ENCODE measurements around the gene PDE3B.
"Not testable (repeated sequence)": the region's sequence is repeated elsewhere in the genome, so short reads cannot be mapped to it uniquely, and the experiment has no call there.

Gene PDE3B

DNA sequence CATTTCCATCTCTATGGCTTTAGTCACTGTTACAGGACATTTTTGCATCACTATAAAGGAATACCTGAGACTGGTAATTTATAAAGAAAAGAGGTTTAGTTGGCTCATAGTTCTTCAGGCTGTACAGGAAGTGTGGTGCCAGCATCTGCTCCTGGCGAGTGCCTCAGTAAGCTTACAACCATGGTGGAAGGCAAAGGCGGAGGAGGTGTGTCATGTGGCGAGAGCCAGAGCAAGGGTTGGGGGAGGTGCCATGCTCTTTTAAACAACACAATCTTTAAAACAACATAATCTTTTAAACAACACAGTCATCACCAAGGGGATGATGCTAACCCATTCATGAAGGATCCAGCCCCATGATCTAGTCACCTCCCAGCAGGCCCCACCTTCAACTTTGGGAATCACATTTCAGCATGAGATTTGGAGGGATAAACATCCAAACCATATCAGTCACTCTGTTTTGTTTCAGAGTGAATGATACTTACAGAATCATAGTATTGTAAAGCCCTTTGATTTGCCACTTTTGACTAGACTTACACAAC is 103.3 kb downstream of the PDE3B start:
- DNase-seq (ENCODE audit: low read depth): no peak

DNA sequence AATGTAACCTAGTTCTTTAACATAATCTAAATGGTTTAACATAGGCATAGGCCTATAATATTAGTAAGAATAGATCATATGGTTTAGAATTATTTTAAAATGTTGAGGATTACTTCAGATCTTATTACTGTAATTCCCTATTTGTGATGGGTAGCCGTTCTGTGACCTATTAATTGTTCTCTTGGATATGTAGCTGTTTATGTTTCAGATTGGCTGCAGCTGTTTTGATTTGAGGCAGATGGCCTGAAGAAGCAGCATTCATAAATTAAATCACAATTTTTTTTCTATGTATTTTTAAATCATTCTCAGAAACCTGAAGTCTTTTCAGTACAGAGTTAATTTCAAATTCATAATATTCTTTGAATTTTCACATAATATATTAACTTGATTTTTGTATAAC is 104.5 kb downstream of the PDE3B start:
- no peak for DNase-seq (ENCODE audit: low read depth)

DNA sequence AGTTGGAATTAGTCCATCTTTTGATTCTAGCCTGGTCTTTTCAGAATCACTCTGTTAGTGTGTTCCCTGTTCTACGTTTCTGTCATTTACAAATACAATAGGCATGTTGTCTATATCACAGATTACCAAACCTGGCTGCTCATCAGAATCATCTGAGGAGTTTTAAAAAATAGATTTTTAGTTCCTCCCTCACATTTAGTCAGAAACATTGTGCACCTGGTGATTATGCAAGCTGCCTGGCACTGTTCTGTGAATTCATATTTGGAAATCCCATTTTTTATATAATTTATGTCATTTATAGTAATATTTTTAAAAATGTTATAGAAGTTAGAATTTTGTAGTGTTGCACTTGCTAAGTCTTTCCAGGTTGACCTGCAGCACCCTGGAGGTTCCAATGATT is 107.3 kb downstream of the PDE3B start:
- no peak for DNase-seq (ENCODE audit: low read depth)

DNA sequence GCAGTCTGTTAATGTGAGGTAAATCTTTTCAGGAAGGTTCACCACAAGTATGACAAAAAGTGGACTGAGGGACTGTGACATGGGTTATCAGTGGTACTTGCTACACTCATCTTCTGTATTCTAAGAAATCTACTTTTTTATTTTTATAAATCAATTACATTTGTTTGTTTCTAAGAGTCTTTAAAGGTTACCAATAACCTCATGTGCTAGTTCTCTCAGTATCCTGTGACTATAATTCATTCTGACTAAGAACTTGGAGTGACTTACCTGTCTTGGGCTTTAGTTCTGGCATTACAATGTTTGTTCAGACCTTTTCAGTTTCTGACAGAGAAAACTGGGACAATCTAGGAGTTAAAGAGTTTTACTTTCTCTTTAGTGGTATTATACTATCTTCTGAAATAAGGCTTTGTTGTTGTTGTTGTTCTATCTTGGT is 108.4 kb downstream of the PDE3B start:
- no peak for DNase-seq (ENCODE audit: low read depth)

DNA sequence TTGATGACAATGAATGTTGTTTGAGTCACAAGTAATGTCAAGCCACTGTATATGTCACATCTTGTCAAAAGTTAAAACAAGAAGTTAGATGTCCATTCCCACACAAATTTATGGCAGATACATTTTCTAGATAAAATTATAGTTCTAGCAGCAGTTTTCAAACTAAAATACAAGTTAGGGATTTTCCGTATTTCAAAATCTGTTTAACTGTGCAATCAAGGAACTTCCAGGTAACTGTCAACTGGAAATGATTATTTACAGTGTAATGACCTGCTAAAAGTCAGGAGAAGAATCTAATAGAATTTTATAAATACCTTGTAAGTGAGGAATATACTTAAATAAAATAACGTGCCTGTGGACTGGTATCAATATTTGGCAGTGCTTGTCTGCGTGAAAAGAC is 111.5 kb downstream of the PDE3B start:
- no peak for DNase-seq (ENCODE audit: low read depth)

DNA sequence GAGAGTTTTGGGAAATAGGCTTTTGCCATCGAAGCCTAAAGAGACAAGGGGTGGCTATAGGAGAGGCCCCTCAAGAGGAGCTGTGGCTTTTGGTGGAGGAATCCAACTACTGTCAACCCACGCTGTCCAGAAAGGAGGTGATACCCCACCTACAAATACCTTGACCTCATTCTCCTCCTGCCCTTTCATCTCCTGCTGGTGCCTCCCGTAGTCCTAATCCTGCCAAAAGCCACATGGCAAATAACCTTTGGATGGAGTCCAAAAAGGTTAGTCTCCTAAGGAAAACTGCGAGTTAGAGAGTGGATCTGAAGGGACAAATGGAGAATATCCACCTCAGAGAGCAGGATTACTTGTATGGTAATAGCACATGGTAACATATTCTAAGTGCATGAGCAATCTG is 112.7 kb downstream of the PDE3B start:
- no peak for DNase-seq (ENCODE audit: low read depth)

DNA sequence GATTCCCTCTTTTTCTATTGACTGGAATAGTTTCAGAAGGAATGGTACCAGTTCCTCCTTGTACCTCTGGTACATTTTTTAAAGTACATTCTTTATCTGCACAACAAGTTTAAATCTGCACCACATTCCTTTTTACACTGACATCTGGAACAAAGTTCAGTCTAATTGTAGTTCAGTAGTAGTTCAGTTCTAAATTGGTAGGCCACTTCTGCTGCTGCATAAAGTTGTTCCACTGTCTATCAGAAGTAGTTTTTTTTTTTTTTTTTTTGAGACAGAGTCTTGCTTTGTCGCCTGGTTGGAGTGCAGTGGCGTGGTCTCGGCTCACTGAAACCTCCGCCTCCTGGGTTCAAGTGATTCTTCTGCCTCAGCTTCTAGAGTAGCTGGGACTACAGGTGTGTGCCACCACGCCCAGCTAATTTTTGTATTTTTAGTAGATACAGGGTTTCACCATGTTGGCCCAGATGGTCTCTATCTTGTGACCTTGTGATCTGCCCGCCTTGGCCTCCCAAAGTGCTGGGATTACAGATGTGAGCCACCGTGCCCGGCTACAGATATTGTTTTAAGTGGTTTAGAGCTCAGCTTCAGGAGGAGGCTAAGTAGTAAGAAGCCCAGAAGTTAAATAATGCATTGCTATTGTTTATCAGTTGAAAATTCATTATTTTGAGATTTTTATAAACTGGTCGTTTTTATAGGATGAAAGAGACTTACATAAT is 115.9 kb downstream of the PDE3B start:
- not testable (repeated sequence) for DNase-seq (ENCODE audit: low read depth)

DNA sequence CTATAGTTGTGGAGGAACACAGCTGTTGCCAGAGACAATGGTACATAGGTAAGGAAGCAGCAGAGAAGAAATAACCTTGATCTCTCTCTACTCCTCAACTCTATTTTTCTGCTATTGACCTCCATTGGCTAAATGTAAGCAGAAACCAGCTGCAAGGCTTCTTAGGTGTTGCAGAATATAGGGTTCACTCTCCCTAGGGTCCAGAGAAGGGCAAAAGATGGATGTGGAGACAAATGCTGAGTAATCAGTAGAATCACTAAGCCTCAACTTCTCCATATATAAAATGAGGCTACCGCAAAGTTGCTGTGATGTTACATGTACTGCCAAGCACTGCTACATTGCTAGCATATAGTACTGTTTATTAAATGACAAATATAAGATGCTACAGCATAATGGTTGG is 120.6 kb downstream of the PDE3B start:
- no peak for DNase-seq (ENCODE audit: low read depth)

DNA sequence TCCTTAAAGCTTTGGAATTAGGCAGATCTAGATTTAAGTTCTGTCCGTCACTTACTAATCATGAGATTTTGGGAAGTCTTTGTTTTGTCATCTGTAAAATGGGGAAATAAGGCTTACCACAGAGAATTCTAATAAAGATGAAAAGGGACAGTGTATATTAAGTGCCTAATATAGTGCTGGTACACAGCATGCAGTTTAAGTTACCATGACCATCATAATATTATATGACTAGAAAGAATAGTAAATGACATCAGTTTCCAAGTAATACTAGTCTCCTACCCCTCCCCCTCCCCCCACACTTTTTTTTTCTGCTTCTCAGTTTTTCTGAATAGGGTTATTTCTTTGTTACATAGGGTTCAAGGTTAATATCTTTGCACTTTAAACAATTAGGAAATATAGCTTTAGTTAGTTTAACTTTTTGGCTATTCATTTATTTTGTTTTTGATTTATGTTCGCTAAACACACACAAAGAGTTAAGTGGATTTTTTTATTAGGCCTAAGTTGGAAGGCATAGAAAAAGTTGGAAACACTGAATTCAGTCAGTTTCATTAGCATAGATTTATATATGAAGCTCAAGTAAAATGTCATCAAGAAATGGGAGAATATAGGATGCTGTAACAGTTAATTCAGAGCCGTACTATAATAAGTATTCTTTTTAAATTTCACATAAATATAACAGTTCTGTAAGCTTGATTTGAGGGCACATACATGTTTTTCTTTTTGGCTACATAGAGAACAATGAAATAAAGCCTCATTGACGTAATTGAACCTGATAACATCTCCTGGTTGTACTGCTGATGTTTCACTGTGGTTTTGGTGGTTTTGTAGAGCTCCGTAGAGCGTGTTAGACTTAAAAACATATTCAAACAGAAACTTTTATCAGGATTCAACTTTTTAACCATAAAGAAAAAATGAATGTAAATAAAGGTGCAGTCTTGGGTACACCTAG is 121.2 kb downstream of the PDE3B start:
- peak; percentile 76 for DNase-seq (ENCODE audit: low read depth)

DNA sequence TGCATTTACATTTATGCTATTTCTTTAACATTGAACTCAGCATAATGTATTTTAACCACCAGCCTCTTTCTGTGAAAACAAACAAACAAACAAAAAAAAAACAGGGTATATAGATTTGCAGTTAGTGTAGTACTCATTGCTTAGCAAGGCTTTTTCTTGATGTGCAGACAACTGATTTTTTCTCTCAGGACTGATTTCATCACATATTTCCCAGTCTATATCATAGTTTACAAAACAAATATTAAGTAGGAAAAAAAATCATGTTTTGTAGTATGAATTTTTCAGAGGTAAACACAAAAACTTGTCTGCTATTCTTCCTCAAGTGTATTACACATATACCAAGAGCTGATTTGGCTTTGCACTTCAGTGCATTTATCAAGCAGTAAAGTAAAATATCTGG is 123.0 kb downstream of the PDE3B start:
- DNase-seq (ENCODE audit: low read depth): no peak

DNA sequence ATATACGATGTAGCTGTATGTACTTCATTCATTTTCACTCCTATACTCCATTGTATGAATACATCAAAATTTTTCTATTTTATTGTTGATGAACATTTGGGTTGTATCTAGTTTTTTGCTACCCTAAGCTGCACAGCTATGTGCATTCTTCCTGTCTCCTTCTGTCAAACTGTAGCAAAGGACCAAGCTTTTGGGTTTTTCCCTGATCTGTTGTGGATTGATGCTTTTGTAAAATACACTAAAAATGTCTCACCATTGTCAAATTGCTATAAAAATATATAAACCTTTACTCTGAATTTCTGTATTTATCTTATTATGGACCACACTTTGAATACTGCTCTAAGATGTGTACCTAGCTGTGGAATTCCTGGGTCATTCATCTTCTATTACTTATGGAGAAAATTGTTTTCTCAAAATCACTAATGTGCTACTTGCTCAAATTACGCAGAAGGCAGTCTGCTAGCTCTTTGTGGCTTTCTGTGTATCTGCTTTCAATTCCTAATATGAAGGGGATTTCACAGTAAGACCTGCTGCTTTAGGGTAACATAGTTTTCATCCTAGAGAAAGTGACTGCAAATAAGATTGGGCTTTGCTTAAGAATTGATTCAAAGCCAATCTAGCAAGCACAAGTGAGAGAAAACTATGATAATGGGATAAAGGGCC is 125.1 kb downstream of the PDE3B start:
- DNase-seq (ENCODE audit: low read depth): no peak

DNA sequence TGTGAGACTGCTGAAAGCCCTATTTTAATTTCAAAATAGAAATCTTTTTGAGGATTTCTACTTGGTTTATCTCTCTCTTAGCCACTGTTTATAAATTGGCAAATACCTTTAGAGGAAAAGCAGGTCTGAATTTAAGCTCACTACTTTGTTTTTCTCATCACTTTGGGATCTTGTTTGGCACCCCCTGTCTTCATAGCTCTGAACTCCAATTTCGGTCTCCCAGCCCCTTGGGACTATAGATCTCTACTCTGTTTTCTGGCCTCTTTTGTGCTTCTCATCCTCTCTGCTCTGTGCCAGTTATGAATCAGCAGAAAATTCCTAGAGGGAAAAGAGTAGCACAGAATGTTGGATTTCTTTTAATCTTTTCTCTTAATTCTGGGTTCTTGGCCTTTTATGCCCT is 130.2 kb downstream of the PDE3B start:
- DNase-seq (ENCODE audit: low read depth): no peak

DNA sequence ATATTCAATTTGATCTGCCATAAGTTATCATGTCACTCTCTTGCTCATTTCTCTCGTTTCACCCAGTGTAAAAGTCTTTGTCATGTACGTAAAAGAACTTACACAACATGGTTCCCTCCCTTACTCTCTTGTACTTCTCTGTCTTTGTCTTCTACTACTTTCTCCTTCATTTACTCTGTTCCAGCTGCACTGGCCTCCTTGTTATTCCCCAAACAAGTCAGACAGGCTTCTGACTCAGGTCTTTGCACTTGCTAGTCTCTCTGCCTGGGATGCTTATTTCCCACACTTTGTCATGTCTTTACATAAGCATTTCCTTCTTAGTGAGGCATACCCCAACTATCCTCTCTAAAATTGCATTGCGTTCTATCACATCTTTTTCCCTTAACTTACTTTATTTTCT is 131.1 kb downstream of the PDE3B start:
- no peak for DNase-seq (ENCODE audit: low read depth)

DNA sequence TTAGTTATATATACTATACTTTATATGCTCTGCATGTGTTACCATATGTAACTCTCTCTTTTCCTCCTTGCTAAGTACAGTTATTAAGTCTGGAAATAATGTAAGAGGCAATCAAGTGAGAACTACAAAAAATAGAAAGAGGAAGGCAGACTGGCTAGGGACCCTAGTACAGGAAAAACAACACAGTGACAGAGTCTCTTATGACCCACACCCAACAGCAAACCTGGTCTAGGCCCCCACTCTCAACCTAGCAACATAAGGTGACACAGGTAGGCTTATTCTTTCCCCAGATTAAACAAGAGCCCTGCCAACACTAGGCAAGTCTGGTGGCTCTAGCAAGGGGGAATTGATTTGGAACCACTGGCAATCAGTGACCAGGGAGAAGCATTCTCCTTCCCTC is 132.3 kb downstream of the PDE3B start:
- DNase-seq (ENCODE audit: low read depth): no peak

DNA sequence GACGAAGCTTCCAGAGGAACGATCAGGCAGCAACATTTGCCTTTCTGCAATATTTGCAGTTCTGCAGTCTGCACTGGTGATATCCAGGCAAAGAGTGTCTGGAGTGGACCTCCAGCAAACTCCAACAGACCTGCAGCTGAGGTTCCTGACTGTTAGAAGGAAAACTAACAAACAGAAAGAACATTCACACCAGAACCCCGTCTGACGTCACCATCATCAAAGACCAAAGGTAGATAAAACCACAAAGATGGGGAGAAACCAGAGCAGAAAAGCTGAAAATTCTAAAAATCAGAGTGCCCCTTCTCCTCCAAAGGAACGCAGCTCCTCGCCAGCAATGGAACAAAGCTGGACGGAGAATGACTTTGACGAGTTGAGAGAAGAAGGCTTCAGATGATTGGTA is 134.9 kb downstream of the PDE3B start:
- DNase-seq (ENCODE audit: low read depth): not testable (repeated sequence)

DNA sequence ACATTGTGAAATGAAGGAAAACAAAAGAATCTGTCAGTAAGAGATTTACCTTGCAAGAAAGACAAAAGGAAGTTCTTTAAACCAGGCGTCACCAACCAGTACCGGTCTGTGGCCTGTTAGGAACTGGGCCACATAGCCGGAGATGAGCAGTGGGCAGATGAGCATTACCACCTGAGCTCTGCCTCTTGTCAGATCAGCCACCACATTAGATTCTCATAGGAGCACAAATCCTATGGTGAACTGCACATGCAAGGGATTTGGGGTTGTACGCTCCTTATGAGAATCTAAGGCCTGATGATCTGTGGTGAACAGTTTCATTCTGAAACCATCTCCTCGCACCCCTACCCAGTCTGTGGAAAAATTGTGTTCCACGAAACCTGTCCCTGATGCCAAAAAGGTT is 140.2 kb downstream of the PDE3B start:
- no peak for DNase-seq (ENCODE audit: low read depth)

DNA sequence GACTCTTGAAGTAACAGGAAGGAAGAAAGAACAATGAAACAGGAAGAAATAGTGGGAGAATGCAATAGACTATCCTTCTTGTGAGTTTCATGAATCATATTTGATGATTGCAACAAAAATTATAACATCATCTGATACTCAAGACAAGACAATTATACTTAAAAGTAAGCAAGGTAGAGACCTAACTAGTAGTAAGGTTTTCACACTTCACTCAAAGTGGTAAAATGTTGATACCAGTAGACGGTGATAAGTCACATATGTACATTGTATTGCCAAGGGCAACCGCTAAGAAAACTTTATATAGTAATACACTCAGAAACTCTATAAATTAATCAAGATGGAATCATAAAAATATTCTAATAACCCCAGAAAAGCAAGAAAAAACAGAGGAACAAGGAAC is 140.6 kb downstream of the PDE3B start:
- DNase-seq (ENCODE audit: low read depth): no peak

DNA sequence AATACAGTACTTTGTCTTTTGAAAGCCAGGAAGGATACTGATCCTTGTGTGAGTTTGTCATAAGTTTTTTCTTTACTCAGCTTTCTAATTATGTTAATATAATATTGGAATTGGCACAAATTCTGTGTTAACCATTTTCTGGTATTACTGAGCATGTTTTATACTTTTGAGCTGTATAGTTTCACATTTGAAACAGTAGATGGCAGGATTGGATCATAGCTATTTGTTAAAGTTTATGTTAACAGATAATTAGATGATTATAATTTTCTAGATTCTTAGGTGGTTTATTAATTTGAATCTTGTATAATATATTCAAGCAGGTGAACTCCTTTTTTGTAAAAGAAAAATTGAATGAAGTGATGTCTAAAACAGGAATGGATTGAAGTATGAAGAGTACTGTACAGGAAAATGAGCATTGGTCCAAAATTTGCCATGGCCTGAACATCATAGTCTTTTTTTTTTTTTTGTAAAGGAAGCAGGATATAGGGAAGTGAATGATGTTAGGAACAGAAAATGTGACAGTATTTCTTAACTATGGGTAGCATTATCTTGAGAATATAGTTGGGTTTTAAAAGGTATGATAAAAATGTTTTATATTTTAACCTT is 146.4 kb downstream of the PDE3B start:
- peak; percentile 17 for DNase-seq (ENCODE audit: low read depth)

DNA sequence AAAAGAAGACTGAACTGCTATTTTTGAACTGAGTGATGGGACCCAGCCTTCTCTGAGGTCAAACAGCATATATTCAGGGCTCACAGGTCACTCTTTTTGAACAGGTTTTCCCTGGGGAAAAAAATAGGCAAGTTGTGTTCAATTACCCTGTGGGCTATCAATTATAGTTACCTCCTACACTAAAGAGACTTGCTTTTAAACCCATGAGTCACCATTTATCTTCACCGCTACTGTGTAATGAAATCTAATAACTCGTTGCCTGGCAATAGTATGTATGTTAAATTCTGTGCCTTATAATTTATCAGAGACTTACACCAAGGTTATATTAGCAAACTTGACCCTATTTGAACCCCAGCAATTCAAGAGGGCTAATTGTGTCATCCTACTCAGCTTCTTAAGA is 149.9 kb downstream of the PDE3B start:
- no peak for DNase-seq (ENCODE audit: low read depth)

DNA sequence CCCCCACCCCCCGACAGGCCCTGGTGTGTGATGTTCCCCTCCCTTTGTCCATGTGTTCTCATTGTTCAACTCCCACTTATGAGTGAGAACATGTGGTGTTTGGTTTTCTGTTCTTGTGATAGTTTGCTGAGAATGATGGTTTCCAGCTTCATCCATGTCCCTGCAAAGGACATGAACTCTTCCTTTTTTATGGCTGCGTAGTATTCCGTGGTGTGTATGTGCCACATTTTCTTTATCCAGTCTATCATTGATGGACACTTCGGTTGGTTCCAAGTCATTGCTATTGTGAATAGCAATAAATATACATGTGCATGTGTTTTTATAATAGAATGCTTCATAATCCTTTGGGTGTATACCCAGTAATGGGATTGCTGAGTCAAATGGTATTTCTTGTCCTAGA is 152.4 kb downstream of the PDE3B start:
- DNase-seq (ENCODE audit: low read depth): not testable (repeated sequence)

DNA sequence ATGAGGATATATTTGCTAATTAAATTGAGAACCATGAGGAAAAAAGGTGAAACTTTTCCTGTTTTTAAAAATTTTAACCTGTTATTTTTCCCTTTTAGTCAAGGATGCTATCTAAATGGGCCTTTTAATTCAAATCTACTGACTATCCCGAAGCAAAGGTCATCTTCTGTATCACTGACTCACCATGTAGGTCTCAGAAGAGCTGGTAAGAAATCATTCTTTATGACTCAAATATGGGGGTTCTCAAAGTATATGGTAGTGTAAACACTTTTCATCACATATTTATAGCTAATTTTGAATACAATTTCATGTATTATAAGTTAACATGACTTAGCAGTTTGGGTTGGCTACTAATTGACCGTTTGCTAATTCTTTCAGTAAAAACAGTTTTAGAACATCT is 160.2 kb downstream of the PDE3B start:
- DNase-seq (ENCODE audit: low read depth): peak; percentile 4

DNA sequence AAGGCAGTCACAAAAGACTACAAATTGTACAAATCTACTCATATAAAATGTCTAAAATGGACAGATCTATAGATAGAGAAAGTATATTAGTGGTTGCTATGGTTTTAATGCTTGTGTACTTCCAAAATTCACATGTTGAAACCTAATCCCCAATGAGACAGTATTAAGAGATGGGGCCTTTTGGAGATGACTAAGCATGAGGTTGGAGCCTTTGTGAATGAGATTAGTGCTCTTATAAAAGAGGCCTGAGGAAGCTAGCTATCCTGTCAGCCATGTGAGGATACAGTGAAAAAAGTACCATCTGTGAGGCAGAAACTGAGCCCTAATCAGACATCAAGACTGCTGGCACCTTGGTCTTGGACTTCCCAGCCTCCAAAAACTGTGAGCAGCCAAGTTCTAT is 165.9 kb downstream of the PDE3B start:
- DNase-seq (ENCODE audit: low read depth): no peak
